Astrocyte (in vitro differentiated cells and primary cell): ENCODE measurements around the gene TMEM150A.

ENCODE experiments used
- CTCF ChIP-seq: IDR thresholded peaks from 2 replicates; pipeline ENCODE4 v1.5.1; 2011; ENCODE audit warnings: low read depth, mild to moderate bottlenecking, inconsistent platforms, low read length, moderate library complexity; ENCODE audit not compliant: insufficient read depth
- EZH2 ChIP-seq: IDR thresholded peaks from 2 replicates; pipeline ENCODE4 v1.6.1; 2012; ENCODE audit warnings: mild to moderate bottlenecking, low read length, inconsistent platforms; ENCODE audit not compliant: insufficient read depth

DNA sequence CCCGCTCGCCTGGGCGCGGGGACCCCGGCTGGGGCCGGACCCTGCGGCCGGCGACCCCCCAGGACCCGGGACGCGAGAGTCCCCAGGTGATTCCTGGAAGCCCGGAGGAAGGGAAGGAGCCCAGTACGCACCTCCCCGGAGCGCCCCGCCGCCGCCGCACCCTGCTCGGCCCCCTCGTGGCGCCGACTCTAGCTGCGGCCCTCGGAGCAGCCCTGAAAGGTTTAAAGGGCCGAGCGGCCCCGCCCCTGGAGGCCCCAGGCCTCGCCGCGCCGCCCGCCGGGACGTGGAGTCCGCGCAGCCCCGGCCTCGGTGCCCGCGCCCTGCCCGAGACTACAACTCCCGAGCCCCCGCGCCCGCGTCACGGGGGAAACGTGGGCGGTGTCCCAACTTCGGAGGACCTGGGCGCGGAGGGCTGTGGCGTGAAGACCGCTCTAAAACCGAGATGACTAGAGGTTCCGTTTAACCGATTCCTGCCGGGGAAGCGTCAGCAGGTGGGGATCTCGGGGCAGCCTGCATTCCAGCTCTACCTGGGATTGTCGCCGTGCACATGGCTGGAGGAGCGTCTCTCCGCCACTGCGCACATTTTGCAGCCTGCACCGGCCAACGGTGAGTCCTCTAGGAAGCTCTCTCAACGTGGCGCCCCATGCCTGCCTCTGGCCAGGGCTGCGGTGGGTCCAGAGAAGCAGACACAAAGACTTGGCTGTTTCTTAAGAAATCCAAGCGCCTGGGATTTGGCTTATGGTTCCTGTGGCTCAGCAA, at the start of gene TMEM150A:
- no peak for TF ChIP-seq CTCF
- no peak for TF ChIP-seq EZH2
